GM10266 (cell line): ENCODE data around the gene CHAF1A.
A peak's percentile ranks its signal among the peaks of the same experiment; 100 is the strongest.

Source experiments
- DNase-seq: peaks from one replicate; pipeline ENCODE4 v3.0.0; 2012; ENCODE audit errors: extremely low spot score
- CTCF ChIP-seq: IDR thresholded peaks from 2 replicates; pipeline ENCODE4 v1.5.1; 2012; ENCODE audit warnings: mild to moderate bottlenecking, low read depth; ENCODE audit not compliant: control insufficient read depth, insufficient read depth; ENCODE audit errors: missing control alignments

The CHAF1A gene

GRCh38 chr19:4455719-4456475, 53.5 kb downstream of the CHAF1A start:
- TF ChIP-seq CTCF = no peak
- DNase-seq = no peak

- no peak for TF ChIP-seq CTCF
- no peak for DNase-seq
These were observed 54.0 kb downstream of the CHAF1A start for GRCh38 chr19:4456476-4456842.

- TF ChIP-seq CTCF = no peak
- peak; percentile 87 for DNase-seq
These were observed 54.6 kb downstream of the CHAF1A start for GRCh38 chr19:4456843-4457653.

GRCh38 chr19:4457654-4458395, 55.4 kb downstream of the CHAF1A start, which contains the start of gene UBXN6:
Gene UBXN6, minus strand, starts transcription at chr19:4457794. Its CDS starts 97 bp downstream, at chr19:4457697.
- TF ChIP-seq CTCF = no peak
- peak; percentile 99 for DNase-seq

- no peak for DNase-seq
- TF ChIP-seq CTCF = no peak
These were observed 62.6 kb downstream of the CHAF1A start for GRCh38 chr19:4464815-4465581.

- DNase-seq = no peak
- no peak for TF ChIP-seq CTCF
These were observed 65.4 kb downstream of the CHAF1A start for GRCh38 chr19:4467835-4468234.
